Measurements from ENCODE around the gene RBM20. TPM values are rescaled to one million over a fixed set of nuclear protein-coding genes. Genes with fewer than 3 reads are reported as not detected.
A peak's percentile ranks its signal among the peaks of the same experiment; 100 is the strongest.

RBM20 gene
- total RNA-seq, 1 experiment from 2014 or later, result 0.40 TPM

DNA sequence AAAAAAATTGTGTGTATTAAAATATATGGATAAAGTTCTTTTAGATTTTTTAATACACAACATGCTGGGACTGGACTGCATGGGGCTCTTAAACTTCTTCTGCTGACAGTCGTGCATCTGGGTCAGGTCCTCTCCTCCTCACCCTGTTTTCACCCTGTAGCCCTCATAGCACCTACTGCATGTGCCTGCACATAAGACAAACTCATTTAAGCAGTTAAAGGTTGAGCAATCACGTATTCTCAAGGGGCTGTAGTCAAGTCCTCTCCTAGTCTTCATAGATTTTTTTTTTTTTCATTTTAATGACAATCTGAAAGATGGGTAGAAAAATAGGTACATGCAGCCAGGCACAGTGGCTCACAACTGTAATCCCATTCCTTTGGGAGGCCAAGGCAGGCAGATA lies 204.0 kb downstream of the RBM20 start:
- no peak for DNase-seq (ENCODE audit: low read depth)

- DNase-seq (ENCODE audit: low read depth), result no peak
These were observed 206.0 kb downstream of the RBM20 start for GRCh38 chr10:110850099-110850498.

GRCh38 chr10:110851020-110851612 lies 207.0 kb downstream of the RBM20 start:
- no peak for DNase-seq (ENCODE audit: low read depth)

DNA sequence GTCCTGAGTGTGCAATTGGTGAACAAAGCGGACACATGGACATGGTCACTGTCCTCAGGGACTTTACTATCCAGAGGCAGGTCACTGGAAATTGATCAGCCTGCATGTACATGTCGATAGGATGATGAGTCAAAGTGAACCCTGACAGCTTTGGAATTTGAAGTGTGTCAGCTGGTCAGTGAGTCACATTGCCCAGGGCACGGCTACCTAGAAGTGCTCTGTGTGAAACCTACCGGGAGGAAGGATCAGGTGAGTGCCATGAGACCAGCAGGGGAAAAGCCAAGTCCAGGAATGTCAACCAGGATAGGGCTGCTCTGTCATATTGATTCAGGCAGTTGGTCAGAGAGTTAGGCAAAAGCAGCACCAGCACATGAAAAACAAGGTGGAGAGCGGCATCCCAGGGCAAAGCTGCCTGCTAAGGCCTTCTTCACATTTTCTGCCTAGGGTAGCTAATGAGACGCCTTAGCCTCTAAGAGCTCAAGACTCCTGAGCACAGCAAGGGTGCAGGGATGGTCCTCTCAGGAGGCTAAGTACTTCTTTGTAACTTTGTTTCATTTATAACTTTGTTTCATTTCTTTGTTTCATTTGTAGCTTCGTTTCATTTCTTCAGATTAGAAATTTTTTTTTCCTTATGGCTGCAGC lies 208.2 kb downstream of the RBM20 start:
- DNase-seq (ENCODE audit: low read depth), result peak; percentile 61

- DNase-seq (ENCODE audit: low read depth), result no peak
These were observed 208.8 kb downstream of the RBM20 start for GRCh38 chr10:110852947-110853346.

DNA sequence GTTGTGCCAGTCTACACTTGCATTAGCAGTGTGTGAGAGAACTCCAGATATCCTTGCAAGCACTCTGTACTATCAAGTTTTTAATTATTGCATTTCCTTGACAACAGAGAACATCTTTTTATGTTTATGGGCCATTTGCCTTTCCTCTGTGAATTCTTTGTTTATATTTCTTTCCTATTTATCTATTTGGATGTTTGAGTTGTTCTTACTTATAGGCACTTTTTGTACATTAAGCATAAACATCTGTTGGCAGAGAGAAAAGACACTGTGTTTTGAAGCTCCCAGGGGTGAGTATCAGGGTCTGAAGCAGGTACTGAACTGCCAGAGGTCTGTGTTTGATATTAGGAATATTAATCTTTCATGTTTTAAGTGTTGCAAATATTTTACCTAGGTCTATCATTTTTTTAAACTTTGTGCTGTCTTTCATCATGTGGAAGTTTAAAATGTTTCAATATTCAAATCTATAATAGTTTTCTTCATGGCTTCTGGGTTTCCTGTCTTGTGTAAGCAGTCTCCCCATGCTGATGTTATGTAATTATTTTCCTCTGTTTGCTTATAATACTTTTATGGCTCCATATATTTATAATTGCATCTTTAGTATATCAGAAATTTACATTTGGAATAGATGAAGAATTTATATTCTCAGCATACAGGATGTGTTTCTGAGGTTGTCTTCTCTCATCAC lies 209.9 kb downstream of the RBM20 start:
- no peak for DNase-seq (ENCODE audit: low read depth)

DNA sequence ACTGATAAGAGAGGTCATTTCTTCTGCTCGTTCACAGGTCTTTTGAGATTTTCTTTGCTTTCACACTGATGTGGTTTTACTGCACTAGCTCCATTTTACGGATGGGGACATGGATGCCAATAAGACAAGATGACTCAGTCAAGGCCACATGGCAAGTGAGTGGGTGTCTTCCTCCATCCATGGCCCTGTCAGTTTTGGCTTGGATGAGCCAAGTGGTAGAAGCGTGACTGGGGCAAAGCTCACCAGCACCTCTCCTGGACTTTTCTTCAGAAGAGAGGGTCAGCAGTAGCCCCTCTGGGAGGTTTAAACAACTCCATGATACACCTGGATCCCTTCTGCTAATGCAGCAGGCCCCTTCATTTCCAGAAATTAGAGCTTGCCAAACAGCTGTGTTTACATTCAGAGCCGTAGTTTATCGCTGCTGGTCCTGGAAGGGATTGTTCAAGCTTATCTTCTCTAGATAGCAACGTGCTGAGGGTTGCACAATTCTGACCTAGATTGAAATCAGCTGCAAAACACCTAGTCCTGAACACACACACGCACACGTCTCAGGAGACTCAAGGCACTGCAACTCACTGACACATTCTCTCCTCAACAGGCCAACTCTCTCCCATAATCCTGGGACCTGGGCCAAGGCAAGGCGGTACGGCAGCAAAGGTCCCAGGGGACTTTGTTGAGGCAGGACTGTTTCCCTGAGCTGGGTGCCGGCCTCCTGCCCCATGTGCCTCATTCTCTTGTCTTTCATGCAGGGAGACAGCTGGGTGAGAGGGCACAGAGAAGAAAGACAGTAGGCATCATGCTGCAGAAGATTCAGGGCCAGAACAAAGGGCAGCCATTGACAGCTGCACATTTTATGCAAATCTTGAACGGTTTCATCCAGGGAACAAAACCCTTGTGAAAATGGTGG lies 213.4 kb downstream of the RBM20 start:
- DNase-seq (ENCODE audit: low read depth), result no peak

GRCh38 chr10:110858297-110858934 lies 214.3 kb downstream of the RBM20 start:
- no peak for DNase-seq (ENCODE audit: low read depth)

DNA sequence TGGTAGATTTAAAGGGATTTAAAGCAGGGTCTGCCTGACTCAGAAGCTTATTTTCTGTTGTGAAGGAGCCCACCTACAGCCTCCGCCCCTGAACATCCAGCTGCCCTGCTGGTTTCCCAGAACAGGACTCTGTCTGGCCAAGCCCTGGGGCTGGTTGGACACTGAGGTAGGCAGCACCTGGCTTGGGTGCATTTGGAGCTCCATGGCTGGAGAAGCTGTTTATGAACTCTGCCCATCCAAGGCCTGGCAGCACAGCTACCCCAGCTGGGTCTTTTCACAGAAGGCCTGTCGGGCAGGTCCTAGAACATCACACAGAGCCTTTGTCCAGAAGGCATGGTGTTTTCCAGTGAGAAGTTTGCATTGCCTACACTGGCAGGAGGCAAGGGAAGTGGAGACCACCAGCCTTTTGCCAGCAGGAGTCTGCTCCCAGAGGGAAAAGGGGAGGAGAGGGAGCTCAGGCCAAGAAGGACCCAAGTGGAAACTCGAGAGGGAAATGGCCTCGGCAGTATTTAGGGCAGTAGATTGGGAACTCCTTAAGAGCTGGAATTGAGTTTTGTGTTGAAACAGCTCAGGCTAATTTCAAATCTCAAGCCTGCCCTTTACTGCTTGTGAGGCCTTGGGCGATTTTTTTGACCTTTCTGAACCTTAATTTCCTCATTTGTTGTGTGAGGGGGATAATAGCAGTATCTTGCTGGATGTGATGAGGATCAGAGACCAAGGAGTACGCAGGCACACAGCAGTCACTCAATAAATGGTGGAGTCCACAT lies 215.3 kb downstream of the RBM20 start:
- no peak for DNase-seq (ENCODE audit: low read depth)

GRCh38 chr10:110859973-110860376 lies 215.8 kb downstream of the RBM20 start:
- DNase-seq (ENCODE audit: low read depth), result no peak

DNA sequence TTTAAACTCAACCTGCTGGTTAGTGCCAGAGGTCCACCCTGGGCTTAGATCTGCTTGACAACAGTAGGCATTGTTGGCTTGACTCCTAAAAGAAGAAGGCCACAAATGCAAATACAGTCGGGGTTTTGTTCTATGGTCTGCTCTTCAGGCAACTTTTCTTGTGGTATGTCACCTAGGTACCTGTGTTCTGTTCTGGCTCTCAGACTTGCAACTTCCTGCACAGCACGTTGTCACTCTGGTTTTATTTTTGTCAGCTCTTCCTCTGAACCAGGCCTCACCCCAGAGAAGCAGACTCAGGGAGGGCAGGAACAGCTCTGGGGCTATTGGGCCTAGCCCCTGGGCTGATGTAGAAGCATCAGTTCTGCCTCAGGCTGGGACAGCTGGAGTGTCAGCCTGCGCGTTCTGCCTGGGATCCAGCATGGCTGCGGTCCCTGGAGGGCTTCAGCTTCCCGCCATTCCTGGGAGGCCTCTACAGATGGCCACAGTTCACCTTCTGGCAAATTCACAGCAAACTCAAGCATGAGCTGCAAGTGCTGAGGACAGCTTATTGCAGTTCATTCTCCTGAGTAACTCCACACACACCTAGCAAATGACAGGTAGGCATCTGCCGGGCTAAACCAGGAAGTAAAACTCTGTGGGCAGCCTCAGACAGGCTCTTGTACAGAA lies 216.6 kb downstream of the RBM20 start:
- DNase-seq (ENCODE audit: low read depth), result no peak

DNA sequence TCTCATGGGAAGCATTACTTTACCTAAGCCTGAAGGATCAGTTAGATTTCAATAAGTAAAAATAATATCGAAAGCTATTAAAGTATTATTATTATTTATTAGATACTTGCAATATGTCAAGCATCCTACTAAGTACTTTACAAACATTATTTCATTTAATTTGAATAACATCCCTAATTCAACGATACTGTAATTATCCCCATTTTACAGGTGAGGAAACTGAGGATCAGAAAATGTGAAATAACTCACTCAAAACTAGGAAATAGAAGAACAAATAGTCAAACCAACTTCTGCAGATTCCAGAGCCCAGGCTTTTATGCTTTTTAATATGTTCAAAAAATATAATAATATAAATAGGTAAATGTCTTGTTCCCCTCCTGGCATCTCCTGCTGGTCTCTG lies 217.3 kb downstream of the RBM20 start:
- no peak for DNase-seq (ENCODE audit: low read depth)

GRCh38 chr10:110861930-110862649 lies 218.0 kb downstream of the RBM20 start:
- DNase-seq (ENCODE audit: low read depth), result peak; percentile 33

DNA sequence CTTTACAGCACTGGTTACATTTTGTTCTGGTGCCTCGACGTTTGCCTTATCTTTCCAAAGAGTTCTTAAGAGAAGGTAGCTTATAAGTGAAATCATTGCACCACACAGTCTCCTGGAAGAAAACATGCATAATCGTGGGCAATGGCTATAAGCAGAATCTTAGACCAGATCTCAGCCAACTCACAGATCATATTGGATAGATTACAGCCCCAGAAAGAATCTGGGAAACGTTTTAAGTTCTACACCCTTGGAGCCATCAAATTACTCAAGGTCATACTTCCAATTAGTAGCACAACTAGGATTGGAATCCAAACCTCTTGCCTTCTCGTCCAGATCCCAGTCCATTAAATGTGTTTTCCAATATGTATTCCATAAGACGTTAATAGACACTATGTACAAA lies 218.8 kb downstream of the RBM20 start:
- no peak for DNase-seq (ENCODE audit: low read depth)

- DNase-seq (ENCODE audit: low read depth), result no peak
These were observed 219.2 kb downstream of the RBM20 start for GRCh38 chr10:110863361-110863760.

DNA sequence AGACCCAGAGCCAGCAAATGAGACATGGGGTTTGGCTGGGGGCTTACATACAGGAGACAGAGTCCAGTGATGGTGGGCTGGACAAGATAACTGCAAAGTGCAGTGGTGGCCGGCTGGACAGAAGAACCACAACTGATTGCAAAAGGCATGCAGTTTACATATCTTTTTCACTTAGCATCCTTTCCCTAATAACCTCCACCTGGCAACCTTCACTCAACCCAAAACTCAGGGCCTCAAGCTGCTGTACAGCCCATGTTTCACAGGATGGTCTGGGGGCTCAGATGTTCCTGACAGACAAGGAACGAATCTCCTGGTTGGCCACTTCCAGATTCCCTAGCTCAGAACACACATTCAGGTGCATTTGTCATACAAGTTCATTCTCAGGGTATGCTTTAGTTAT lies 219.8 kb downstream of the RBM20 start:
- DNase-seq (ENCODE audit: low read depth), result no peak

DNA sequence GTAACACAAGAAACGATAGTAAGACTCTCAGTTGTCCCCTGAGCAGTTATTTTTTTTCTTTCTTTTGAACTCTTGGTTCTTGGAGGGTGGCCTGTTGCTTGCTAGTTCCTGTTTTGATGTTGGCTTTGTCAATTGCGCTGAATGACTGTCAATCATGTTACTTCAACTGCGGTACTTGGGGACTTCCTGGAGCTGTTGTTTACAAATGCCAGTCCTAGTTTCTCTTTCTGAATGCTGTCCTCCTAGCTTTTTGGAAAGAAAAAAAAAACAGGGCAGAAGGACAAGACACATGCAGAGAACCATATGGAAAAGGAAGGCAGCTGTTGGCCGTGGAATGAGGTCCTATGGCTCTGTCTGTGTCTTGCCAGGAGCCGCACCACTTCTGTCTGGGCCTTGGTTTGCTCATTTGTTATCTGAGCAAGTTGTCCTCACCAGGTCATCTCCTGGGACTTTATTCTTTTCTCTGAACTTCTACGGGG lies 220.6 kb downstream of the RBM20 start:
- no peak for DNase-seq (ENCODE audit: low read depth)

GRCh38 chr10:110865186-110865808 lies 221.2 kb downstream of the RBM20 start:
- DNase-seq (ENCODE audit: low read depth), result peak; percentile 55

All from HT1080 (cell line).